Right atrium auricular region (tissue), 2 donors: ENCODE measurements around the gene INPP5D. TPM values are rescaled to one million over a fixed set of nuclear protein-coding genes. Genes with fewer than 3 reads are reported as not detected.

ENCODE experiments used
- DNase-seq: peaks from one replicate; pipeline ENCODE4 v3.0.0-alpha.2; 2019; ENCODE audit warnings: low spot score
- H3K27ac ChIP-seq, 2 donors: fragments of 200-600 bp; sonication (generic); 1 replicate in 1 of 2; 2 replicates in 1 of 2; pipeline ENCODE4 v1.5.1; 2016 to 2019
- H3K27me3 ChIP-seq, 2 donors: fragments of 200-600 bp; sonication (generic); one replicate each; pipeline versions ENCODE4 v1.5.1 to v1.6.0; 2017 to 2019
- H3K36me3 ChIP-seq: fragments of 200-600 bp; sonication (generic); one replicate; pipeline ENCODE4 v1.5.1; 2016
- H3K4me1 ChIP-seq, 2 donors: fragments of 200-600 bp; sonication (generic); one replicate each; pipeline versions ENCODE4 v1.5.1 to v1.6.0; 2017 to 2019
- H3K4me3 ChIP-seq, 2 donors: fragments of 200-600 bp; sonication (generic); 1 replicate in 1 of 2; 2 replicates in 1 of 2; pipeline ENCODE4 v1.5.1; 2017 to 2019; ENCODE audit warnings: mild to moderate bottlenecking in 1 of 2, moderate library complexity in 1 of 2
- H3K9me3 ChIP-seq, 2 donors: fragments of 200-600 bp; sonication (generic); one replicate each; pipeline ENCODE4 v1.5.1; 2019
- total RNA-seq, 2 donors: library from RNA; depleted of rRNA; stranded (reverse); fragments of >200 nt; gene quantifications; one replicate each; pipeline ENCODE4 v1.1.0, GENCODE V29; 2016
- TF ChIP-seq, protein P1 (sequence below), 2 donors: fragments of 200-600 bp; sonication (generic); IDR thresholded peaks; one replicate each; pipeline ENCODE4 v1.5.1; 2019; ENCODE audit warnings: antibody characterized with exemption in 2 of 2

The INPP5D gene
- total RNA-seq, 2 donors from 2014 or later: 2.9 to 7.0 TPM

DNA sequence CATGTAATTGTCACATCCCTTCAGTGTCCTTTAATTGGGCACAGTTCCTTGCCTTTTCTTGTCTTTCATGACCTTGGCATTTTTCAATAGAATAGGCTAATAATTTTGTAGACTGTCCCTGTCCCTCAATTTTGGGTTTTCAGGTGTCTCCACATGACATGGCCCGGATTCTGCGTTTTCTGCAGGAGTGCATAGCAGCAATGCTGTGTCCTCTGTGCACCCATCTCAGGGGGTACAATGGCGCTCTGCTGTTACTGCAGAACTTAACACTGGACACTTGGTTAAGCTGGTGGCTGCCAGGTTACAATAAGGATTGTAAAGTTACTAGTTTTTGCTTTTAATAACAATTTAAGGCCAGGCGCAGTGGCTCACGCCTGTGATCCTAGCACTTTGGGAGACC lies 51.3 kb downstream of the INPP5D start:
- Histone ChIP-seq H3K36me3 (no peaks in the 10 kb centered on the region), H3K27me3 (no peaks in the 10 kb centered on the region), H3K4me1 (no peaks in the 10 kb centered on the region), H3K27ac (no peak overlapping the region), H3K4me3 (no peak overlapping the region), H3K9me3 (no peaks in the 10 kb centered on the region)
- no peak for DNase-seq
- TF ChIP-seq, protein P1, sequence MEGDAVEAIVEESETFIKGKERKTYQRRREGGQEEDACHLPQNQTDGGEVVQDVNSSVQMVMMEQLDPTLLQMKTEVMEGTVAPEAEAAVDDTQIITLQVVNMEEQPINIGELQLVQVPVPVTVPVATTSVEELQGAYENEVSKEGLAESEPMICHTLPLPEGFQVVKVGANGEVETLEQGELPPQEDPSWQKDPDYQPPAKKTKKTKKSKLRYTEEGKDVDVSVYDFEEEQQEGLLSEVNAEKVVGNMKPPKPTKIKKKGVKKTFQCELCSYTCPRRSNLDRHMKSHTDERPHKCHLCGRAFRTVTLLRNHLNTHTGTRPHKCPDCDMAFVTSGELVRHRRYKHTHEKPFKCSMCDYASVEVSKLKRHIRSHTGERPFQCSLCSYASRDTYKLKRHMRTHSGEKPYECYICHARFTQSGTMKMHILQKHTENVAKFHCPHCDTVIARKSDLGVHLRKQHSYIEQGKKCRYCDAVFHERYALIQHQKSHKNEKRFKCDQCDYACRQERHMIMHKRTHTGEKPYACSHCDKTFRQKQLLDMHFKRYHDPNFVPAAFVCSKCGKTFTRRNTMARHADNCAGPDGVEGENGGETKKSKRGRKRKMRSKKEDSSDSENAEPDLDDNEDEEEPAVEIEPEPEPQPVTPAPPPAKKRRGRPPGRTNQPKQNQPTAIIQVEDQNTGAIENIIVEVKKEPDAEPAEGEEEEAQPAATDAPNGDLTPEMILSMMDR (IDR thresholded peaks at IDR 0.05): no peak

DNA sequence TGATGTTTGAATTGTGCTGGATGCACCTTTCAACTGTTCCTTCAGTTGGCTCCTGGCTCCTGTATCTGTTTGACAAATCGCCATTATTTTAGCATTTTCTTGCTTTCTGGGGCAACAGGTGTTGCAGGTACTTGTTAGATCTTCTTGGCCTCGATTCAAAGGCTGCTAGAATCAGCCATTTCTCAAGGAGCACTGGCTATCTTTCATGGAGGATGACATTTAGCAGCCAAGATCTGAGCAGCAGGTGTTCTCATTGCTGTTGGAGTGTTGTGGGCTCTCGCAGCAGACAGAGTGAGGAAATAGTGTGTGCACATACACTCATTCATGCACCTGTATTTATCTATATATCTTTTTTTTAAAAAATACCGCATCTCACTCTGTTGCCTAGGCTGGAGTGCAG lies 52.2 kb downstream of the INPP5D start:
- DNase-seq: no peak
- TF ChIP-seq, protein P1 (IDR thresholded peaks at IDR 0.05): no peak
- no peak overlapping the region for H3K27ac ChIP-seq

DNA sequence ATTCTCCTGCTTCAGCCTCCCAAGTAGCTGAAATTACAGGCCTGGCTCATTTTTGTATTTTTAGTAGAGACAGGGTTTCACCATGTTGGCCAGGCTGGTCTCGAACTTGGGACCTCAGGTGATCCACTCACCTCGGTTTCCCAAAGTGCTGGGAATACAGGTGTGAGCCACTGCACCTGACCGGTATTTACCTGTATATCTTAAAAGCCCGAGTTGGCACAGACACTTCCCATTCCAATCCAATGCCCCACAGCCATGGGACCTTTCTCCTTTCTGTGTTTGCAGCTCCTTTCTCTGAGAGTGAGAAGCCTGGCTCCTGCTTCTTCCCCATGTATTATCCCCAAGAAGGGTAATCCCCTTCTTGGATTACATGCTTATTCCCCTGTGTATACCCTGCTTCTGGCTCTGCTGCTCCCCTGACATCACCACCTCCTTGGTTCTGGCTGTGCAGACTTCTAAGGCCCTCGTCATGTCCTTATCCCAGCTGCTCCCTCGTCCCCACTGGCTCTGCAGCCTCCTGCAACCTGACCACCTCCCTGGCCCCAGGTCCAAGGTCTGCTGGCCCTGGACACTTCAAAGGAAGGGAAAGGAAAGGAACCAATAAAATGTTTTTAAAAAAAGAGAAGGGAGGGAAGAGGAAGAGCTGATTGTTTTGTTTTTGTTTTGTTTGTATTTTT lies 52.8 kb downstream of the INPP5D start:
- Histone ChIP-seq H3K9me3 (no peaks in the 10 kb centered on the region), H3K27ac (no peak overlapping the region), H3K27me3 (no peaks in the 10 kb centered on the region), H3K4me3 (no peak overlapping the region), H3K36me3 (no peaks in the 10 kb centered on the region), H3K4me1 (no peaks in the 10 kb centered on the region)
- TF ChIP-seq, protein P1 (IDR thresholded peaks at IDR 0.05): no peak
- DNase-seq: no peak

More for the DNA sequence above, 52.2 kb downstream of the INPP5D start:
- no peaks in the 10 kb centered on the region for H3K9me3 ChIP-seq
- no peaks in the 10 kb centered on the region for H3K36me3 ChIP-seq
- H3K27me3 ChIP-seq: no peaks in the 10 kb centered on the region
- H3K4me3 ChIP-seq: no peak overlapping the region
- H3K4me1 ChIP-seq: no peaks in the 10 kb centered on the region

DNA sequence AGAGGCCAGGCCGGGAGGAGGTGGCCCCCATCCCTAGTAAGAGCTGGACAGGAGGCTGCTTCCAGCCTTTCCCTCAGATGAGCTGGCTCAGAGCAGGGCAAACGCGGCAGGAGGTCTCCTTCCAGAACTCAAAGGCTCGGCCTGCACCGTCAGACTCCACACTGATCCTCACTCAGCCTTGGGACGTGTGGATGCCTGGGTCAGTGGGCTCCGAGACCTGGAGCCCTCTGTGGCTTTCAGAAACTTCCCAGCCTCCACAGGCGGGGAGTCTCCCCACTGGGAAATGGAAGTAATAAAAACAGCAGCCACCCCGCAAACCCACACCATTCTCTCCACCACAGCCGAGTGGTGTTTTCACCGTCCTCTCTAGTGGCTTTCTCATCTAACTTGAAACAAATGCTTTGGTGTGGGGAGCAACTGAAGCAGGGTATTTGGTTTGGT lies 54.3 kb downstream of the INPP5D start:
- no peaks in the 10 kb centered on the region for H3K27me3 ChIP-seq

DNA sequence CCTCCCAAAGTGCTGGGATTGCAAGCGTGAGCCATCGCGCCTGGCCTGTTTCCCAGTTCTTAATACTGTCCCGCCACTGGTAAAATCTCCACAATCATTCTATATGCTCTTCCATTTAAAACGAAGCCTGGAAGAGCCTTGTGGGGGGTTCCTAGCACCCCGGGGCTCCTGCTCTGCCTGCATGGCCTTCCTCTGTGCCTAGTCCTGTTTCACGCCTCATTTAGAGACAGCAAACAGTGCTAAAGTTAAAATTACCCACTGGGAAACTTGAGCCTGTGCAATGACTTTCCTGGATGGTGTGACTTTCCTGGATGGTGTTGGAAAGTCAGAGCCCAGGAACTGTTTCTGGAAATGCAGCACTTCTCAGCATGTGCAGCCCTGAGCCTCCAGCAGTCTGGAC lies 55.0 kb downstream of the INPP5D start:
- no peaks in the 10 kb centered on the region for H3K27me3 ChIP-seq
- H3K27ac ChIP-seq: no peak overlapping the region
- no peak for DNase-seq
- H3K9me3 ChIP-seq: no peaks in the 10 kb centered on the region
- no peak overlapping the region for H3K4me3 ChIP-seq
- H3K4me1 ChIP-seq: no peaks in the 10 kb centered on the region
- H3K36me3 ChIP-seq: no peaks in the 10 kb centered on the region
- TF ChIP-seq, protein P1 (IDR thresholded peaks at IDR 0.05): no peak

More for the DNA sequence above, 54.3 kb downstream of the INPP5D start:
- no peak overlapping the region for H3K27ac ChIP-seq
- DNase-seq: no peak
- TF ChIP-seq, protein P1 (IDR thresholded peaks at IDR 0.05): no peak
- no peak overlapping the region for H3K4me3 ChIP-seq
- H3K9me3 ChIP-seq: no peaks in the 10 kb centered on the region
- no peaks in the 10 kb centered on the region for H3K4me1 ChIP-seq
- no peaks in the 10 kb centered on the region for H3K36me3 ChIP-seq

DNA sequence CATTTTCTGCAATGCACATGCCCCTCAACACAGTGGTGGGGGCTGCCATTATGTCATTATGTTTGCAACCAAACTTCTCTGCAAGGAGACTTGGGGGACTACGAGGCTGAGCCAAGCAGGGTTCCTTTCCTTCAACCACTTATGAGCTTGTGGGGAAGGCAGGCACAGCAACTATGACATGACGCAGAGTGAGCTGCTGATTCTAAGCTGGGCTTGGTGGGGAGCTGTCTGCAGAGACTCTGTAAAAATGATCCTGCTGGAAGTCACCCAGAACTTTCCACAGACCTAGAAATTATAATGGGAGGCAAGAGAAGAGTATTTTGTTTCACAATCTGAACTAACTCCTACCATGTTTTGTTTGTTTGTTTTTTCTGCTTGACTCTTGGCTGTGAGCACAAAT lies 55.6 kb downstream of the INPP5D start:
- TF ChIP-seq, protein P1 (IDR thresholded peaks at IDR 0.05): no peak
- Histone ChIP-seq H3K9me3 (no peaks in the 10 kb centered on the region), H3K4me3 (no peak overlapping the region), H3K27me3 (no peaks in the 10 kb centered on the region), H3K27ac (no peak overlapping the region), H3K36me3 (no peaks in the 10 kb centered on the region), H3K4me1 (no peaks in the 10 kb centered on the region)
- no peak for DNase-seq
